ENCODE results near the gene MAP2.

GRCh38 chr2:209741953-209742352, 318.1 kb downstream of the MAP2 start:
- TF ChIP-seq POLR2AphosphoS5 (IDR thresholded peaks at IDR 0.05) (no peak), POLR2A (IDR thresholded peaks at IDR 0.05) (no peak), CTCF (IDR thresholded peaks at IDR 0.05) (no peak), EP300 (IDR thresholded peaks at IDR 0.05) (no peak)
